ENCODE data around the gene UBE2L5.

- no peak for TF ChIP-seq CTCF (IDR thresholded peaks at IDR 0.05; ENCODE audit: low read length)
- TF ChIP-seq EZH2 (IDR thresholded peaks at IDR 0.05; ENCODE audit: borderline replicate concordance, low read length), result no peak
These were observed 14.9 kb downstream of the UBE2L5 start for GRCh38 chr13:30437177-30437576.

Measured in OCI-LY1 (cell line).